ENCODE results near the gene SOX15. TPM values are rescaled to one million over a fixed set of nuclear protein-coding genes. Genes with fewer than 3 reads are reported as not detected.

Gene SOX15
- total and polyA plus RNA-seq, 2 of the 13 experiments (the other 11 are each of a cell fraction or from before 2014, with no cell fraction given) = 0.07 to 0.18 TPM

DNA sequence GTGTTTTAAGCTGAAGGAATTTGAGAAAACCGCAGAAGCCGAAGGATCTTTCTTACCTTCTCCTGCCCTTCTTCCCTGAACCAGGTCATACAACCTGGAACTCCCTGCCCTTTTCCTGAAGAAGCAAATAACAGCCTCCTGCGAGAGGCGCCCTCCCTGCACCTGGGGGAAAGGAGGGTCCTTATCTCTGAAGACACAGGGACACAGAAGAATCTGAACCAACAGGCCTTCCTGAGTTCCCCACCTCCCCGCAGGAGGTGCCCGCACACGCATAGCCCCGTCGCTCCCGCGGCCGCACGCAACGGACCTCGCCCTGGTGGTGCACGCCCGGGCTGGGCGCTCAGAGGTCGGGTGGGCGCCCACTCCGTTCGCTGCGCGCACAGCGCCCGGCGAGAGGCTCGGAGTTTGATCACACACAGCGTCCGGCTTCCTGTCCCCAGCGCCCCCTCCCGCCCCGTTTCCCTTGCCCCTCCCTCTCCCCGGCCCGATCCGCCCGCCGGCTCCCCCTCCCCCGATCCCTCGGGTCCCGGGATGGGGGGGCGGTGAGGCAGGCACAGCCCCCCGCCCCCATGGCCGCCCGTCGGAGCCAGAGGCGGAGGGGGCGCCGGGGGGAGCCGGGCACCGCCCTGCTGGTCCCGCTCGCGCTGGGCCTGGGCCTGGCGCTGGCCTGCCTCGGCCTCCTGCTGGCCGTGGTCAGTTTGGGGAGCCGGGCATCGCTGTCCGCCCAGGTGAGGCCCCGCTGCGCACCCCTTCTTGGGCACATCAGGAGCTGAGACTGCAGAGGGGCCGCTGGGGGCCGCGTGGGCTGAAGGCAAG lies 41.1 kb downstream of the SOX15 start, which contains the start of gene TNFSF12 (continued):
- TF ChIP-seq, protein P1, sequence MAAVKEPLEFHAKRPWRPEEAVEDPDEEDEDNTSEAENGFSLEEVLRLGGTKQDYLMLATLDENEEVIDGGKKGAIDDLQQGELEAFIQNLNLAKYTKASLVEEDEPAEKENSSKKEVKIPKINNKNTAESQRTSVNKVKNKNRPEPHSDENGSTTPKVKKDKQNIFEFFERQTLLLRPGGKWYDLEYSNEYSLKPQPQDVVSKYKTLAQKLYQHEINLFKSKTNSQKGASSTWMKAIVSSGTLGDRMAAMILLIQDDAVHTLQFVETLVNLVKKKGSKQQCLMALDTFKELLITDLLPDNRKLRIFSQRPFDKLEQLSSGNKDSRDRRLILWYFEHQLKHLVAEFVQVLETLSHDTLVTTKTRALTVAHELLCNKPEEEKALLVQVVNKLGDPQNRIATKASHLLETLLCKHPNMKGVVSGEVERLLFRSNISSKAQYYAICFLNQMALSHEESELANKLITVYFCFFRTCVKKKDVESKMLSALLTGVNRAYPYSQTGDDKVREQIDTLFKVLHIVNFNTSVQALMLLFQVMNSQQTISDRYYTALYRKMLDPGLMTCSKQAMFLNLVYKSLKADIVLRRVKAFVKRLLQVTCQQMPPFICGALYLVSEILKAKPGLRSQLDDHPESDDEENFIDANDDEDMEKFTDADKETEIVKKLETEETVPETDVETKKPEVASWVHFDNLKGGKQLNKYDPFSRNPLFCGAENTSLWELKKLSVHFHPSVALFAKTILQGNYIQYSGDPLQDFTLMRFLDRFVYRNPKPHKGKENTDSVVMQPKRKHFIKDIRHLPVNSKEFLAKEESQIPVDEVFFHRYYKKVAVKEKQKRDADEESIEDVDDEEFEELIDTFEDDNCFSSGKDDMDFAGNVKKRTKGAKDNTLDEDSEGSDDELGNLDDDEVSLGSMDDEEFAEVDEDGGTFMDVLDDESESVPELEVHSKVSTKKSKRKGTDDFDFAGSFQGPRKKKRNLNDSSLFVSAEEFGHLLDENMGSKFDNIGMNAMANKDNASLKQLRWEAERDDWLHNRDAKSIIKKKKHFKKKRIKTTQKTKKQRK (IDR thresholded peaks at IDR 0.05; ENCODE audit: low read length) = no peak
- TF ChIP-seq KLF6 (CRISPR knock-in tag; IDR thresholded peaks at IDR 0.05) (no peak), HNRNPK (IDR thresholded peaks at IDR 0.05; ENCODE audit: low read depth, low read length, poor library complexity, severe bottlenecking) (peak; percentile 60), LCORL (IDR thresholded peaks at IDR 0.05) (no peak), LCORL (CRISPR knock-in tag; IDR thresholded peaks at IDR 0.05) (peak; percentile 43; the same call in 1 of the 2 replicates), REPIN1 (CRISPR knock-in tag; IDR thresholded peaks at IDR 0.05; ENCODE audit: borderline replicate concordance, low read depth) (no peak), ZFX (CRISPR knock-in tag; IDR thresholded peaks at IDR 0.05; ENCODE audit: low read depth) (peak; percentile 37), FIP1L1 (IDR thresholded peaks at IDR 0.05; ENCODE audit: borderline replicate concordance, insufficient read depth, low read depth, low read length) (no peak), ZFY (CRISPR knock-in tag; IDR thresholded peaks at IDR 0.05) (peak; percentile 10), ZNF878 (CRISPR knock-in tag; IDR thresholded peaks at IDR 0.05) (no peak), HNF4A (CRISPR knock-in tag; IDR thresholded peaks at IDR 0.05) (no peak), XRCC5 (optimal IDR thresholded peaks at IDR 0.05; ENCODE audit: low read length) (no peak), ZNF768 (CRISPR knock-in tag; IDR thresholded peaks at IDR 0.05) (peak; percentile 83; the same call in 1 of the 2 replicates), GTF3A (CRISPR knock-in tag; conservative IDR thresholded peaks at IDR 0.05) (no peak), MEF2D (CRISPR knock-in tag; IDR thresholded peaks at IDR 0.05) (no peak), MAZ (IDR thresholded peaks at IDR 0.05; ENCODE audit: borderline replicate concordance, low read depth, low read length) (no peak), MAZ (CRISPR knock-in tag; IDR thresholded peaks at IDR 0.05; ENCODE audit: low read depth) (peak; percentile 70; the same call in 1 of the 2 replicates)
- TF ChIP-seq, protein P2, sequence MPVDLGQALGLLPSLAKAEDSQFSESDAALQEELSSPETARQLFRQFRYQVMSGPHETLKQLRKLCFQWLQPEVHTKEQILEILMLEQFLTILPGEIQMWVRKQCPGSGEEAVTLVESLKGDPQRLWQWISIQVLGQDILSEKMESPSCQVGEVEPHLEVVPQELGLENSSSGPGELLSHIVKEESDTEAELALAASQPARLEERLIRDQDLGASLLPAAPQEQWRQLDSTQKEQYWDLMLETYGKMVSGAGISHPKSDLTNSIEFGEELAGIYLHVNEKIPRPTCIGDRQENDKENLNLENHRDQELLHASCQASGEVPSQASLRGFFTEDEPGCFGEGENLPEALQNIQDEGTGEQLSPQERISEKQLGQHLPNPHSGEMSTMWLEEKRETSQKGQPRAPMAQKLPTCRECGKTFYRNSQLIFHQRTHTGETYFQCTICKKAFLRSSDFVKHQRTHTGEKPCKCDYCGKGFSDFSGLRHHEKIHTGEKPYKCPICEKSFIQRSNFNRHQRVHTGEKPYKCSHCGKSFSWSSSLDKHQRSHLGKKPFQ (CRISPR knock-in tag; IDR thresholded peaks at IDR 0.05; ENCODE audit: insufficient replicate concordance) = no peak
- TF ChIP-seq, protein P3, sequence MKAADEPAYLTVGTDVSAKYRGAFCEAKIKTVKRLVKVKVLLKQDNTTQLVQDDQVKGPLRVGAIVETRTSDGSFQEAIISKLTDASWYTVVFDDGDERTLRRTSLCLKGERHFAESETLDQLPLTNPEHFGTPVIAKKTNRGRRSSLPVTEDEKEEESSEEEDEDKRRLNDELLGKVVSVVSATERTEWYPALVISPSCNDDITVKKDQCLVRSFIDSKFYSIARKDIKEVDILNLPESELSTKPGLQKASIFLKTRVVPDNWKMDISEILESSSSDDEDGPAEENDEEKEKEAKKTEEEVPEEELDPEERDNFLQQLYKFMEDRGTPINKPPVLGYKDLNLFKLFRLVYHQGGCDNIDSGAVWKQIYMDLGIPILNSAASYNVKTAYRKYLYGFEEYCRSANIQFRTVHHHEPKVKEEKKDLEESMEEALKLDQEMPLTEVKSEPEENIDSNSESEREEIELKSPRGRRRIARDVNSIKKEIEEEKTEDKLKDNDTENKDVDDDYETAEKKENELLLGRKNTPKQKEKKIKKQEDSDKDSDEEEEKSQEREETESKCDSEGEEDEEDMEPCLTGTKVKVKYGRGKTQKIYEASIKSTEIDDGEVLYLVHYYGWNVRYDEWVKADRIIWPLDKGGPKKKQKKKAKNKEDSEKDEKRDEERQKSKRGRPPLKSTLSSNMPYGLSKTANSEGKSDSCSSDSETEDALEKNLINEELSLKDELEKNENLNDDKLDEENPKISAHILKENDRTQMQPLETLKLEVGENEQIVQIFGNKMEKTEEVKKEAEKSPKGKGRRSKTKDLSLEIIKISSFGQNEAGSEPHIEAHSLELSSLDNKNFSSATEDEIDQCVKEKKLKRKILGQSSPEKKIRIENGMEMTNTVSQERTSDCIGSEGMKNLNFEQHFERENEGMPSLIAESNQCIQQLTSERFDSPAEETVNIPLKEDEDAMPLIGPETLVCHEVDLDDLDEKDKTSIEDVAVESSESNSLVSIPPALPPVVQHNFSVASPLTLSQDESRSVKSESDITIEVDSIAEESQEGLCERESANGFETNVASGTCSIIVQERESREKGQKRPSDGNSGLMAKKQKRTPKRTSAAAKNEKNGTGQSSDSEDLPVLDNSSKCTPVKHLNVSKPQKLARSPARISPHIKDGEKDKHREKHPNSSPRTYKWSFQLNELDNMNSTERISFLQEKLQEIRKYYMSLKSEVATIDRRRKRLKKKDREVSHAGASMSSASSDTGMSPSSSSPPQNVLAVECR (CRISPR knock-in tag; IDR thresholded peaks at IDR 0.05; ENCODE audit: borderline replicate concordance) = 0 out of 2 replicates have a peak, but pooled peaks have one; percentile 10
- TF ChIP-seq, protein P4, sequence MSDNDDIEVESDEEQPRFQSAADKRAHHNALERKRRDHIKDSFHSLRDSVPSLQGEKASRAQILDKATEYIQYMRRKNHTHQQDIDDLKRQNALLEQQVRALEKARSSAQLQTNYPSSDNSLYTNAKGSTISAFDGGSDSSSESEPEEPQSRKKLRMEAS (IDR thresholded peaks at IDR 0.05) = peak; percentile 50; the same call in 1 of the 2 replicates

All from HepG2 (cell line).